Mesendoderm (in vitro differentiated cells): ENCODE measurements around the gene WFDC2.

Experiments used
- DNase-seq: peaks from one replicate; pipeline ENCODE4 v3.0.0; 2013
- H2AK5ac ChIP-seq: 2 replicates; pipeline ENCODE4 v1.6.1; 2013; ENCODE audit warnings: low read length, inconsistent platforms
- H2BK120ac ChIP-seq: 2 replicates; pipeline ENCODE4 v1.6.1; 2013; ENCODE audit warnings: low read depth, mild to moderate bottlenecking, low read length, moderate library complexity, mixed read lengths
- H2BK15ac ChIP-seq: replicated peaks from 2 replicates; pipeline ENCODE4 v1.6.1; 2013; ENCODE audit warnings: low read depth, mild to moderate bottlenecking, moderate library complexity
- H2BK5ac ChIP-seq: 2 replicates; pipeline ENCODE4 v1.6.1; 2013; ENCODE audit warnings: low read length, inconsistent platforms
- H3K18ac ChIP-seq: 2 replicates; pipeline ENCODE4 v1.6.1; 2013; ENCODE audit warnings: mild to moderate bottlenecking, low read length, mixed read lengths
- H3K23ac ChIP-seq: one replicate; pipeline ENCODE4 v1.6.1; 2013; ENCODE audit warnings: low read length
- H3K27ac ChIP-seq: 2 replicates; pipeline ENCODE4 v1.5.1; 2013; ENCODE audit warnings: low read depth, mild to moderate bottlenecking, inconsistent platforms, low read length, moderate library complexity
- H3K27me3 ChIP-seq: 2 replicates; pipeline ENCODE4 v1.6.1; 2013; ENCODE audit warnings: low read length, control low read depth, mild to moderate bottlenecking, inconsistent platforms; ENCODE audit not compliant: insufficient read depth, poor library complexity
- H3K36me3 ChIP-seq: 2 replicates; pipeline ENCODE4 v1.6.1; 2013; ENCODE audit warnings: low read length, inconsistent platforms; ENCODE audit not compliant: control insufficient read depth, insufficient read depth
- H3K4ac ChIP-seq: one replicate; pipeline ENCODE4 v1.6.1; 2013; ENCODE audit warnings: low read depth, mild to moderate bottlenecking, low read length, moderate library complexity
- H3K4me1 ChIP-seq: 2 replicates; pipeline ENCODE4 v1.6.1; 2013; ENCODE audit warnings: low read depth, low read length, inconsistent platforms; ENCODE audit not compliant: control insufficient read depth
- H3K4me2 ChIP-seq: 2 replicates; pipeline ENCODE4 v1.6.1; 2013; ENCODE audit warnings: low read length
- H3K4me3 ChIP-seq: 2 replicates; pipeline ENCODE4 v1.5.1; 2013; ENCODE audit warnings: mild to moderate bottlenecking, low read length
- H3K56ac ChIP-seq: one replicate; pipeline ENCODE4 v1.6.1; 2013; ENCODE audit warnings: low read length
- H3K79me1 ChIP-seq: 2 replicates; pipeline ENCODE4 v1.6.1; 2013; ENCODE audit warnings: low read length, inconsistent platforms
- H3K79me2 ChIP-seq: 2 replicates; pipeline ENCODE4 v1.6.1; 2013; ENCODE audit warnings: mild to moderate bottlenecking, low read length; ENCODE audit not compliant: control insufficient read depth, insufficient read depth
- H3K9ac ChIP-seq: 2 replicates; pipeline ENCODE4 v1.6.1; 2013; ENCODE audit warnings: low read length, inconsistent platforms
- H4K5ac ChIP-seq: one replicate; pipeline ENCODE4 v1.6.1; 2013; ENCODE audit warnings: low read length
- H4K8ac ChIP-seq: one replicate; pipeline ENCODE4 v1.6.1; 2013; ENCODE audit warnings: low read depth, mild to moderate bottlenecking, control low read depth, low read length, moderate library complexity
- WGBS: extraction: QIAGEN DNeasy Blood & Tissue Kit; methylation state at CpG from one replicate; pipeline ENCODE4 v1.1.7; 2013; ENCODE audit warnings: low lambda C conversion rate, missing lambda C conversion rate; ENCODE audit not compliant: insufficient coverage; ENCODE audit errors: extremely low coverage; 5-methylcytosine and 5-hydroxymethylcytosine counted together

Gene WFDC2

GRCh38 chr20:45445805-45446562 is 23.6 kb upstream of the WFDC2 start:
- no peak overlapping the region for H2BK120ac ChIP-seq
- H2BK15ac ChIP-seq, result no peak overlapping the region
- H2BK5ac ChIP-seq, result no peak overlapping the region
- no peak overlapping the region for H3K4me2 ChIP-seq
- H3K36me3 ChIP-seq, result no peaks in the 10 kb centered on the region
- no peaks in the 10 kb centered on the region for H3K79me1 ChIP-seq
- DNase-seq, result peak; percentile 68
- no peaks in the 10 kb centered on the region for H3K27me3 ChIP-seq
- no peak overlapping the region for H3K27ac ChIP-seq
- H3K56ac ChIP-seq, result peak overlapping the region; percentile 10
- no CpG with 5 or more reads among the region's 7 CpGs for WGBS
- H2AK5ac ChIP-seq, result peak overlapping the region; percentile 79
- H3K9ac ChIP-seq, result no peak overlapping the region
- no peak overlapping the region for H3K23ac ChIP-seq
- H3K18ac ChIP-seq, result no peak overlapping the region
- H3K4me1 ChIP-seq, result peaks cover 23% of the 10 kb centered on the region
- H3K79me2 ChIP-seq, result no peaks in the 10 kb centered on the region
- no peak overlapping the region for H4K8ac ChIP-seq
- H3K4ac ChIP-seq, result no peak overlapping the region
- no peak overlapping the region for H4K5ac ChIP-seq
- H3K4me3 ChIP-seq, result no peak overlapping the region

GRCh38 chr20:45448270-45448669 is 21.3 kb upstream of the WFDC2 start:
- H2AK5ac ChIP-seq, result no peak overlapping the region
- no peaks in the 10 kb centered on the region for H3K79me1 ChIP-seq
- WGBS, result no CpG with 5 or more reads among the region's 6 CpGs
- H2BK120ac ChIP-seq, result no peak overlapping the region
- H3K4ac ChIP-seq, result no peak overlapping the region
- H3K36me3 ChIP-seq, result no peaks in the 10 kb centered on the region
- H3K4me3 ChIP-seq, result no peak overlapping the region
- no peaks in the 10 kb centered on the region for H3K27me3 ChIP-seq
- no peak for DNase-seq
- no peak overlapping the region for H2BK15ac ChIP-seq
- H3K23ac ChIP-seq, result no peak overlapping the region
- H3K4me1 ChIP-seq, result peaks cover 12% of the 10 kb centered on the region
- no peak overlapping the region for H3K4me2 ChIP-seq
- H4K5ac ChIP-seq, result no peak overlapping the region
- no peak overlapping the region for H3K56ac ChIP-seq
- no peak overlapping the region for H3K27ac ChIP-seq
- H3K18ac ChIP-seq, result no peak overlapping the region
- no peak overlapping the region for H2BK5ac ChIP-seq
- no peak overlapping the region for H3K9ac ChIP-seq
- no peak overlapping the region for H4K8ac ChIP-seq
- no peaks in the 10 kb centered on the region for H3K79me2 ChIP-seq

DNA sequence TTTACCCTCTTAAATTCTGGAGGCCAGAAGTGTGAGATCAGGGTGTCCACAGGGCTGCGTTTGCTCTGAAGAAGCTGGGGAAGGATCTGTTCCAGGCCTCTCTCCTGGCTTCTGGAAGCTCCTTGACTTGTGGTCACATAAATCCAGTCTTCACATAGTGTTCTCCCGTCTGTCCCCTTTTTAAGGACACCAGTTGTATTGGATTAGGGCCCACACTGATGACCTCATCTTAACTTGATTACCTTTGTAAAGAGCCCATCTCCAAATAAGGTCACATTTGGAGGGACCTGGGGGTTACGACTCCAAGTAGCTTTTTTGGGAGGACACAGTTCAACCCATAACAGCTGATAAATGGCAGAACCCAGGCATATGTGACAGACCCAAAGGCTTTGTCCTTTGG is 20.0 kb upstream of the WFDC2 start:
- peak overlapping the region; percentile 76 for H2AK5ac ChIP-seq
- no peaks in the 10 kb centered on the region for H3K36me3 ChIP-seq
- H3K79me2 ChIP-seq, result no peaks in the 10 kb centered on the region
- peak overlapping the region; percentile 24 for H3K9ac ChIP-seq
- no peaks in the 10 kb centered on the region for H3K27me3 ChIP-seq
- H2BK15ac ChIP-seq, result no peak overlapping the region
- DNase-seq, result peak; percentile 81
- no peak overlapping the region for H3K4me3 ChIP-seq
- H3K4ac ChIP-seq, result no peak overlapping the region
- no peak overlapping the region for H2BK5ac ChIP-seq
- no peak overlapping the region for H4K8ac ChIP-seq
- no peaks in the 10 kb centered on the region for H3K79me1 ChIP-seq
- H4K5ac ChIP-seq, result peak overlapping the region; percentile 41
- peak overlapping the region; percentile 81 for H3K18ac ChIP-seq
- peak overlapping the region; percentile 69 for H3K56ac ChIP-seq
- no peak overlapping the region for H3K23ac ChIP-seq
- no peak overlapping the region for H3K27ac ChIP-seq
- no CpG with 5 or more reads among the region's 3 CpGs for WGBS
- no peak overlapping the region for H3K4me2 ChIP-seq
- H2BK120ac ChIP-seq, result no peak overlapping the region
- H3K4me1 ChIP-seq, result peaks cover 8% of the 10 kb centered on the region

- H3K4me1 ChIP-seq, result peaks cover 8% of the 10 kb centered on the region
- H3K4me3 ChIP-seq, result no peak overlapping the region
- peak; percentile 84 for DNase-seq
- H3K79me2 ChIP-seq, result no peaks in the 10 kb centered on the region
- H3K9ac ChIP-seq, result peak overlapping the region; percentile 14
- H3K56ac ChIP-seq, result peak overlapping the region; percentile 69
- H2BK120ac ChIP-seq, result no peak overlapping the region
- H3K18ac ChIP-seq, result peak overlapping the region; percentile 4
- H3K4ac ChIP-seq, result no peak overlapping the region
- H3K27me3 ChIP-seq, result no peaks in the 10 kb centered on the region
- no peaks in the 10 kb centered on the region for H3K79me1 ChIP-seq
- no peaks in the 10 kb centered on the region for H3K36me3 ChIP-seq
- no peak overlapping the region for H4K5ac ChIP-seq
- no CpG with 5 or more reads among the region's 5 CpGs for WGBS
- H3K27ac ChIP-seq, result peak overlapping the region; percentile 26
- H4K8ac ChIP-seq, result no peak overlapping the region
- H2AK5ac ChIP-seq, result peak overlapping the region; percentile 76
- no peak overlapping the region for H3K4me2 ChIP-seq
- peak overlapping the region; percentile 56 for H2BK5ac ChIP-seq
- peak overlapping the region; percentile 12 for H3K23ac ChIP-seq
- H2BK15ac ChIP-seq, result no peak overlapping the region
Observed at GRCh38 chr20:45450097-45450818, 19.3 kb upstream of the WFDC2 start.

- Histone ChIP-seq H2BK15ac (no peak overlapping the region), H3K27ac (no peak overlapping the region), H3K4me3 (no peak overlapping the region), H3K36me3 (no peaks in the 10 kb centered on the region), H3K79me1 (no peaks in the 10 kb centered on the region), H4K8ac (no peak overlapping the region), H3K79me2 (no peaks in the 10 kb centered on the region), H2BK120ac (no peak overlapping the region), H3K27me3 (no peaks in the 10 kb centered on the region), H3K23ac (no peak overlapping the region), H3K56ac (no peak overlapping the region), H2AK5ac (no peak overlapping the region), H4K5ac (no peak overlapping the region), H3K9ac (no peak overlapping the region), H3K4me1 (peaks cover 6% of the 10 kb centered on the region), H3K4me2 (no peak overlapping the region), H3K18ac (no peak overlapping the region), H3K4ac (no peak overlapping the region), H2BK5ac (no peak overlapping the region)
- no CpG with 5 or more reads among the region's 4 CpGs for WGBS
- no peak for DNase-seq
Observed at GRCh38 chr20:45452238-45452637, 17.3 kb upstream of the WFDC2 start.
